Measurements from ENCODE around the gene FAM174B.

Gene FAM174B

GRCh38 chr15:92670621-92671020 is 15.0 kb upstream of the FAM174B start:
- Histone ChIP-seq H3K9me3 (ENCODE audit: low read length) (no peaks in the 10 kb centered on the region), H3K4me2 (ENCODE audit: low read length) (no peak overlapping the region), H3K4me1 (ENCODE audit: insufficient read depth, low read length, severe bottlenecking) (no peaks in the 10 kb centered on the region), H3K4me3 (ENCODE audit: low read depth, low read length, poor library complexity, severe bottlenecking) (no peak overlapping the region), H3K36me3 (ENCODE audit: insufficient read depth, low read length) (no peaks in the 10 kb centered on the region), H2AFZ (ENCODE audit: low read length) (no peak overlapping the region), H3F3A (ENCODE audit: insufficient read depth, low read length) (no peaks in the 10 kb centered on the region), H3K9me2 (ENCODE audit: low read depth, low read length) (no peaks in the 10 kb centered on the region), H4K20me1 (ENCODE audit: insufficient read depth, low read length) (no peaks in the 10 kb centered on the region), H3K27me3 (ENCODE audit: insufficient read depth, low read length) (peaks cover 6% of the 10 kb centered on the region; the same call in 1 of the 2 replicates), H3K27ac (ENCODE audit: low read depth, low read length, poor library complexity, severe bottlenecking) (no peak overlapping the region), H3K79me2 (ENCODE audit: insufficient read depth, low read length) (no peaks in the 10 kb centered on the region), H3K9ac (ENCODE audit: low read length) (no peak overlapping the region)
- TF ChIP-seq EZH2 (IDR thresholded peaks at IDR 0.05; ENCODE audit: borderline replicate concordance, low read length) = no peak
- TF ChIP-seq CTCF (IDR thresholded peaks at IDR 0.05; ENCODE audit: low read length) = no peak

GRCh38 chr15:92669432-92669831 is 13.9 kb upstream of the FAM174B start:
- Histone ChIP-seq H2AFZ (ENCODE audit: low read length) (no peak overlapping the region), H3K27me3 (ENCODE audit: insufficient read depth, low read length) (peaks cover 6% of the 10 kb centered on the region; the same call in 1 of the 2 replicates), H3K4me2 (ENCODE audit: low read length) (no peak overlapping the region), H3K9ac (ENCODE audit: low read length) (no peak overlapping the region), H3K9me2 (ENCODE audit: low read depth, low read length) (no peaks in the 10 kb centered on the region), H3K4me3 (ENCODE audit: low read depth, low read length, poor library complexity, severe bottlenecking) (no peak overlapping the region), H3K79me2 (ENCODE audit: insufficient read depth, low read length) (no peaks in the 10 kb centered on the region), H3K4me1 (ENCODE audit: insufficient read depth, low read length, severe bottlenecking) (no peaks in the 10 kb centered on the region), H3K9me3 (ENCODE audit: low read length) (no peaks in the 10 kb centered on the region), H4K20me1 (ENCODE audit: insufficient read depth, low read length) (no peaks in the 10 kb centered on the region), H3K36me3 (ENCODE audit: insufficient read depth, low read length) (no peaks in the 10 kb centered on the region), H3K27ac (ENCODE audit: low read depth, low read length, poor library complexity, severe bottlenecking) (no peak overlapping the region), H3F3A (ENCODE audit: insufficient read depth, low read length) (no peaks in the 10 kb centered on the region)
- TF ChIP-seq CTCF (IDR thresholded peaks at IDR 0.05; ENCODE audit: low read length) = no peak
- no peak for TF ChIP-seq EZH2 (IDR thresholded peaks at IDR 0.05; ENCODE audit: borderline replicate concordance, low read length)

GRCh38 chr15:92668620-92669019 is 13.0 kb upstream of the FAM174B start:
- Histone ChIP-seq H3K27ac (ENCODE audit: low read depth, low read length, poor library complexity, severe bottlenecking) (no peak overlapping the region), H3K9ac (ENCODE audit: low read length) (no peak overlapping the region), H3K36me3 (ENCODE audit: insufficient read depth, low read length) (no peaks in the 10 kb centered on the region), H3K27me3 (ENCODE audit: insufficient read depth, low read length) (0 out of 2 replicates have a peak, but pooled peaks cover 6% of the 10 kb centered on the region), H3K9me2 (ENCODE audit: low read depth, low read length) (no peaks in the 10 kb centered on the region), H3K79me2 (ENCODE audit: insufficient read depth, low read length) (no peaks in the 10 kb centered on the region), H4K20me1 (ENCODE audit: insufficient read depth, low read length) (no peaks in the 10 kb centered on the region), H3K4me2 (ENCODE audit: low read length) (no peak overlapping the region), H3K9me3 (ENCODE audit: low read length) (no peaks in the 10 kb centered on the region), H3F3A (ENCODE audit: insufficient read depth, low read length) (no peaks in the 10 kb centered on the region), H2AFZ (ENCODE audit: low read length) (no peak overlapping the region), H3K4me3 (ENCODE audit: low read depth, low read length, poor library complexity, severe bottlenecking) (no peak overlapping the region), H3K4me1 (ENCODE audit: insufficient read depth, low read length, severe bottlenecking) (no peaks in the 10 kb centered on the region)
- TF ChIP-seq EZH2 (IDR thresholded peaks at IDR 0.05; ENCODE audit: borderline replicate concordance, low read length) (no peak), CTCF (IDR thresholded peaks at IDR 0.05; ENCODE audit: low read length) (no peak)

Data from OCI-LY1 (cell line).